ENCODE data around the gene PICALM. TPM values are rescaled to one million over a fixed set of nuclear protein-coding genes. Genes with fewer than 3 reads are reported as not detected.

PICALM gene
- total and polyA plus RNA-seq, 4 donors: 19.3 to 317 (median 108) TPM

DNA sequence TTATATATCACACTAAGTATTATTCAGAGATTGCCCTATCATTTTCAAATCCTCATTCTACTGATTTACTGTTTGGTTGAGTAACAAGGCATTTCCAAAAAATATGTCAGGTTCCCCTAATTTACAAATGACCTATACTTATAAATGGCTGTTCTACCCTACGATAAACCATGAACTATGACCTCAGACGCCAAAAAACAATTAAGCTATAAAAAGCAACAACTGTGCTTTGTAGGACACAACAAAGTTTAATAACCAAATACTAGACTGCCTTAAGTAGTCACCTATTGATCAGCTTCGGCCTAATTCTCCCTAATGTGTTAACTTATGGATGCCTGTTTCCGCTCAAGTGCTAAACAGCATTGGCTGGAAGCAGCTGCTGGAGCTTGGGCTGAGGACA lies 53.2 kb downstream of the PICALM start:
- Histone ChIP-seq H3K4me3 (ENCODE audit: low read depth in 1 of 3, low read length in 3 of 3) (no peak overlapping the region), H3K27ac (ENCODE audit: low read depth in 1 of 2, low read length in 2 of 2) (no peak overlapping the region), H3K27me3 (ENCODE audit: control insufficient read depth in 4 of 4, insufficient read depth in 4 of 4, low read length in 3 of 4) (no peaks in the 10 kb centered on the region), H3K9ac (ENCODE audit: low read depth in 1 of 2, low read length in 2 of 2) (no peak overlapping the region), H3K9me3 (ENCODE audit: control insufficient read depth in 4 of 4, low read length in 3 of 4) (no peaks in the 10 kb centered on the region), H3K36me3 (ENCODE audit: control insufficient read depth in 4 of 4, insufficient read depth in 3 of 4, low read depth in 1 of 4, low read length in 3 of 4) (peaks cover 0 to 51% (median 27%) of the 10 kb centered on the region in 4 donors), H3K4me1 (ENCODE audit: control insufficient read depth in 4 of 4, insufficient read depth in 4 of 4, low read length in 3 of 4) (peaks cover 0 to 5% (median 0%) of the 10 kb centered on the region in 4 donors)
- no peak for TF ChIP-seq GABPA (IDR thresholded peaks at IDR 0.05 in 1 of 2, conservative IDR thresholded peaks at IDR 0.05 in 1 of 2)
- TF ChIP-seq, protein P1, sequence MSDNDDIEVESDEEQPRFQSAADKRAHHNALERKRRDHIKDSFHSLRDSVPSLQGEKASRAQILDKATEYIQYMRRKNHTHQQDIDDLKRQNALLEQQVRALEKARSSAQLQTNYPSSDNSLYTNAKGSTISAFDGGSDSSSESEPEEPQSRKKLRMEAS (IDR thresholded peaks at IDR 0.05): no peak
- no peak for TF ChIP-seq JUND (IDR thresholded peaks at IDR 0.05)
- TF ChIP-seq FOXA1 (IDR thresholded peaks at IDR 0.05): no peak
- TF ChIP-seq, protein P2, sequence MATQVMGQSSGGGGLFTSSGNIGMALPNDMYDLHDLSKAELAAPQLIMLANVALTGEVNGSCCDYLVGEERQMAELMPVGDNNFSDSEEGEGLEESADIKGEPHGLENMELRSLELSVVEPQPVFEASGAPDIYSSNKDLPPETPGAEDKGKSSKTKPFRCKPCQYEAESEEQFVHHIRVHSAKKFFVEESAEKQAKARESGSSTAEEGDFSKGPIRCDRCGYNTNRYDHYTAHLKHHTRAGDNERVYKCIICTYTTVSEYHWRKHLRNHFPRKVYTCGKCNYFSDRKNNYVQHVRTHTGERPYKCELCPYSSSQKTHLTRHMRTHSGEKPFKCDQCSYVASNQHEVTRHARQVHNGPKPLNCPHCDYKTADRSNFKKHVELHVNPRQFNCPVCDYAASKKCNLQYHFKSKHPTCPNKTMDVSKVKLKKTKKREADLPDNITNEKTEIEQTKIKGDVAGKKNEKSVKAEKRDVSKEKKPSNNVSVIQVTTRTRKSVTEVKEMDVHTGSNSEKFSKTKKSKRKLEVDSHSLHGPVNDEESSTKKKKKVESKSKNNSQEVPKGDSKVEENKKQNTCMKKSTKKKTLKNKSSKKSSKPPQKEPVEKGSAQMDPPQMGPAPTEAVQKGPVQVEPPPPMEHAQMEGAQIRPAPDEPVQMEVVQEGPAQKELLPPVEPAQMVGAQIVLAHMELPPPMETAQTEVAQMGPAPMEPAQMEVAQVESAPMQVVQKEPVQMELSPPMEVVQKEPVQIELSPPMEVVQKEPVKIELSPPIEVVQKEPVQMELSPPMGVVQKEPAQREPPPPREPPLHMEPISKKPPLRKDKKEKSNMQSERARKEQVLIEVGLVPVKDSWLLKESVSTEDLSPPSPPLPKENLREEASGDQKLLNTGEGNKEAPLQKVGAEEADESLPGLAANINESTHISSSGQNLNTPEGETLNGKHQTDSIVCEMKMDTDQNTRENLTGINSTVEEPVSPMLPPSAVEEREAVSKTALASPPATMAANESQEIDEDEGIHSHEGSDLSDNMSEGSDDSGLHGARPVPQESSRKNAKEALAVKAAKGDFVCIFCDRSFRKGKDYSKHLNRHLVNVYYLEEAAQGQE (IDR thresholded peaks at IDR 0.05): no peak
- TF ChIP-seq, protein P3, sequence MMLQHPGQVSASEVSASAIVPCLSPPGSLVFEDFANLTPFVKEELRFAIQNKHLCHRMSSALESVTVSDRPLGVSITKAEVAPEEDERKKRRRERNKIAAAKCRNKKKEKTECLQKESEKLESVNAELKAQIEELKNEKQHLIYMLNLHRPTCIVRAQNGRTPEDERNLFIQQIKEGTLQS (IDR thresholded peaks at IDR 0.05): no peak
- TF ChIP-seq FOXA2 (IDR thresholded peaks at IDR 0.05): no peak
- no peak for TF ChIP-seq EGR1 (IDR thresholded peaks at IDR 0.05; ENCODE audit: low read depth in 2 of 2)
- no peak for TF ChIP-seq NR2F2 (IDR thresholded peaks at IDR 0.05)
- TF ChIP-seq, protein P4, sequence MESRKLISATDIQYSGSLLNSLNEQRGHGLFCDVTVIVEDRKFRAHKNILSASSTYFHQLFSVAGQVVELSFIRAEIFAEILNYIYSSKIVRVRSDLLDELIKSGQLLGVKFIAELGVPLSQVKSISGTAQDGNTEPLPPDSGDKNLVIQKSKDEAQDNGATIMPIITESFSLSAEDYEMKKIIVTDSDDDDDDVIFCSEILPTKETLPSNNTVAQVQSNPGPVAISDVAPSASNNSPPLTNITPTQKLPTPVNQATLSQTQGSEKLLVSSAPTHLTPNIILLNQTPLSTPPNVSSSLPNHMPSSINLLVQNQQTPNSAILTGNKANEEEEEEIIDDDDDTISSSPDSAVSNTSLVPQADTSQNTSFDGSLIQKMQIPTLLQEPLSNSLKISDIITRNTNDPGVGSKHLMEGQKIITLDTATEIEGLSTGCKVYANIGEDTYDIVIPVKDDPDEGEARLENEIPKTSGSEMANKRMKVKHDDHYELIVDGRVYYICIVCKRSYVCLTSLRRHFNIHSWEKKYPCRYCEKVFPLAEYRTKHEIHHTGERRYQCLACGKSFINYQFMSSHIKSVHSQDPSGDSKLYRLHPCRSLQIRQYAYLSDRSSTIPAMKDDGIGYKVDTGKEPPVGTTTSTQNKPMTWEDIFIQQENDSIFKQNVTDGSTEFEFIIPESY (IDR thresholded peaks at IDR 0.05): no peak
- TF ChIP-seq RAD21 (IDR thresholded peaks at IDR 0.05): no peak
- no peak for TF ChIP-seq HNF4A (conservative IDR thresholded peaks at IDR 0.05)
- TF ChIP-seq SP1 (IDR thresholded peaks at IDR 0.05): no peak
- TF ChIP-seq HNF4G (IDR thresholded peaks at IDR 0.05): no peak
- no peak for TF ChIP-seq TAF1 (conservative IDR thresholded peaks at IDR 0.05)
- no peak for TF ChIP-seq RXRA (IDR thresholded peaks at IDR 0.05)
- TF ChIP-seq YY1 (IDR thresholded peaks at IDR 0.05): no peak
- 83% methylated on average over 4 of the region's 4 CpGs for WGBS
- DNase-seq (ENCODE audit: low spot score): no peak

DNA sequence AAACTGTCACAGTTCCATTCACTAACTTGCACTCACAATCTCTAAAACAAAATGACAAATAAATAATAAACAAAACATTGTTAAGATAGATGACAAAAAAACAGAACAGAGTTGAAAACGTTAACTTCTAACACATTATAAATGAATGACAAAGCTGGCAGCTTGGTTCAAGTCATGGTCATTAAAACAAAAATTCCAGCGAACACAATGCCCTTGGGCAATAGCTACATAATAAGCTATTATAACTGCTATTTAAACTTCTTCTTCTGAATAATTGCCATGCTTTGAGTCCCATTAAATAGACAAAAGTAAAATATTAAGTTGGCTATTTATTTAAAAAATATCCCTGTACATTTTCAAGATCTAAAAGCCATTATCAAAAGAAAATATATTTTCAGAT lies 54.7 kb downstream of the PICALM start:
- H3K4me1 ChIP-seq (ENCODE audit: control insufficient read depth in 4 of 4, insufficient read depth in 4 of 4, low read length in 3 of 4): peaks cover 0 to 5% (median 0%) of the 10 kb centered on the region in 4 donors

More for the DNA sequence above, 54.7 kb downstream of the PICALM start:
- Histone ChIP-seq H3K27me3 (ENCODE audit: control insufficient read depth in 4 of 4, insufficient read depth in 4 of 4, low read length in 3 of 4) (no peaks in the 10 kb centered on the region), H3K9me3 (ENCODE audit: control insufficient read depth in 4 of 4, low read length in 3 of 4) (no peaks in the 10 kb centered on the region), H3K9ac (ENCODE audit: low read depth in 1 of 2, low read length in 2 of 2) (no peak overlapping the region), H3K27ac (ENCODE audit: low read depth in 1 of 2, low read length in 2 of 2) (no peak overlapping the region), H3K36me3 (ENCODE audit: control insufficient read depth in 4 of 4, insufficient read depth in 3 of 4, low read depth in 1 of 4, low read length in 3 of 4) (peaks cover 0 to 51% (median 29%) of the 10 kb centered on the region in 4 donors), H3K4me3 (ENCODE audit: low read depth in 1 of 3, low read length in 3 of 3) (no peak overlapping the region)
- WGBS: 78% methylated on average over 2 of the region's 2 CpGs
- no peak for DNase-seq (ENCODE audit: low spot score)
- TF ChIP-seq RAD21 (IDR thresholded peaks at IDR 0.05) (no peak), GABPA (IDR thresholded peaks at IDR 0.05 in 1 of 2, conservative IDR thresholded peaks at IDR 0.05 in 1 of 2) (no peak), HNF4A (conservative IDR thresholded peaks at IDR 0.05) (no peak), EGR1 (IDR thresholded peaks at IDR 0.05; ENCODE audit: low read depth in 2 of 2) (no peak), RXRA (IDR thresholded peaks at IDR 0.05) (no peak), YY1 (IDR thresholded peaks at IDR 0.05) (no peak), FOXA1 (IDR thresholded peaks at IDR 0.05) (no peak)

Measured in liver (tissue), 9 donors.